ENCODE data around the gene INPPL1. TPM values are rescaled to one million over a fixed set of nuclear protein-coding genes. Genes with fewer than 3 reads are reported as not detected.
"Not testable (repeated sequence)": the region's sequence is repeated elsewhere in the genome, so short reads cannot be mapped to it uniquely, and the experiment has no call there.

INPPL1 gene
- total and polyA plus RNA-seq, 12 donors: 50.1 to 146 (median 107) TPM

DNA sequence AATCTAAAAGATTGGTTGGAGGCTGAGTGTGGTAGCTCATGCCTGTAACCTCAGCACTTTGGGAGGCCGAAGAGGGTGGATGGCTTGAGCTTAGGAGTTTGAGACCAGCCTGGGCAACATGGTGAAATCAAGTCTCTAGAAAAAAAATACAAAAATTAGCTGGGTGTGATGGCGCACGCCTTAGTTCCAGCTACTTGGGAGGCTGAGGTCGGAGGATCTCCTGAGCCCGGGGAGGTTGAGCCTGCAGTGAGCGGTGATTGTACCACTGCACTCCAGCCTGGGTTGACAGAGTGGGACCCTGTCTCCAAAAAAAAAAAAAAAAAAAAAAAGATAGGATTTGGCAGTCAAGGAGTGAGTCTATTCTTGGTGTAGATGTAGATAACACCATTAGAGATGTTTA lies 22.0 kb upstream of the INPPL1 start:
- intact Hi-C loops (cut with DNase I): no loop called here

GRCh38 chr11:72203163-72203562 lies 21.4 kb upstream of the INPPL1 start:
- TF ChIP-seq, protein P1, sequence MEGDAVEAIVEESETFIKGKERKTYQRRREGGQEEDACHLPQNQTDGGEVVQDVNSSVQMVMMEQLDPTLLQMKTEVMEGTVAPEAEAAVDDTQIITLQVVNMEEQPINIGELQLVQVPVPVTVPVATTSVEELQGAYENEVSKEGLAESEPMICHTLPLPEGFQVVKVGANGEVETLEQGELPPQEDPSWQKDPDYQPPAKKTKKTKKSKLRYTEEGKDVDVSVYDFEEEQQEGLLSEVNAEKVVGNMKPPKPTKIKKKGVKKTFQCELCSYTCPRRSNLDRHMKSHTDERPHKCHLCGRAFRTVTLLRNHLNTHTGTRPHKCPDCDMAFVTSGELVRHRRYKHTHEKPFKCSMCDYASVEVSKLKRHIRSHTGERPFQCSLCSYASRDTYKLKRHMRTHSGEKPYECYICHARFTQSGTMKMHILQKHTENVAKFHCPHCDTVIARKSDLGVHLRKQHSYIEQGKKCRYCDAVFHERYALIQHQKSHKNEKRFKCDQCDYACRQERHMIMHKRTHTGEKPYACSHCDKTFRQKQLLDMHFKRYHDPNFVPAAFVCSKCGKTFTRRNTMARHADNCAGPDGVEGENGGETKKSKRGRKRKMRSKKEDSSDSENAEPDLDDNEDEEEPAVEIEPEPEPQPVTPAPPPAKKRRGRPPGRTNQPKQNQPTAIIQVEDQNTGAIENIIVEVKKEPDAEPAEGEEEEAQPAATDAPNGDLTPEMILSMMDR (IDR thresholded peaks at IDR 0.05): no peak
- ATAC-seq: no peak
- Histone ChIP-seq H3K9me3 (no peaks in the 10 kb centered on the region), H3K27me3 (no peaks in the 10 kb centered on the region), H3K27ac (no peak overlapping the region), H3K36me3 (no peaks in the 10 kb centered on the region), H3K4me1 (peaks cover 0 to 13% (median 0%) of the 10 kb centered on the region in 9 donors), H3K4me3 (no peak overlapping the region)
- WGBS, 2 donors: 62 to 65% methylated on average over 2 of the region's 2 CpGs
- DNase-seq: no peak
- intact Hi-C loops (cut with DNase I): no loop called here

More for the DNA sequence above, 22.0 kb upstream of the INPPL1 start:
- no peak overlapping the region for H3K4me3 ChIP-seq
- 96 to 98% methylated on average over 6 of the region's 6 CpGs for WGBS, 2 donors
- TF ChIP-seq, protein P1 (IDR thresholded peaks at IDR 0.05): no peak
- no peaks in the 10 kb centered on the region for H3K27me3 ChIP-seq
- no peaks in the 10 kb centered on the region for H3K9me3 ChIP-seq
- no peaks in the 10 kb centered on the region for H3K36me3 ChIP-seq
- ATAC-seq (no peak), DNase-seq (no peak)
- no peak overlapping the region for H3K27ac ChIP-seq
- peaks cover 0 to 13% (median 0%) of the 10 kb centered on the region in 9 donors for H3K4me1 ChIP-seq

GRCh38 chr11:72204886-72205285 lies 19.7 kb upstream of the INPPL1 start:
- intact Hi-C loops (cut with DNase I): no loop called here
- TF ChIP-seq, protein P1 (IDR thresholded peaks at IDR 0.05): no peak
- Histone ChIP-seq H3K4me3 (no peak overlapping the region), H3K27me3 (no peaks in the 10 kb centered on the region), H3K9me3 (peaks cover 0 to 14% (median 8%) of the 10 kb centered on the region in 11 donors), H3K36me3 (no peaks in the 10 kb centered on the region), H3K4me1 (peaks cover 0 to 17% (median 0%) of the 10 kb centered on the region in 9 donors), H3K27ac (peak overlapping the region in 1 of 10 donors; percentile 49)
- ATAC-seq: no peak
- no peak for DNase-seq

- ATAC-seq: not testable (repeated sequence)
- 92 to 93% methylated on average over 2 of the region's 2 CpGs for WGBS, 2 donors
Observed at GRCh38 chr11:72206794-72207193, 17.8 kb upstream of the INPPL1 start.

GRCh38 chr11:72208281-72208680 lies 16.3 kb upstream of the INPPL1 start:
- intact Hi-C loops (cut with DNase I): no loop called here
- DNase-seq (no peak), ATAC-seq (peak in 1 of 8 donors; percentile 72)
- Histone ChIP-seq H3K9me3 (peaks cover 0 to 22% (median 12%) of the 10 kb centered on the region in 11 donors), H3K27me3 (peaks cover 0 to 6% (median 0%) of the 10 kb centered on the region in 7 donors), H3K4me1 (peaks cover 0 to 17% (median 0%) of the 10 kb centered on the region in 9 donors), H3K27ac (peak overlapping the region in 1 of 10 donors; percentile 8), H3K4me3 (no peak overlapping the region), H3K36me3 (no peaks in the 10 kb centered on the region)
- TF ChIP-seq, protein P1 (IDR thresholded peaks at IDR 0.05): no peak
- WGBS, 2 donors: 82% methylated on average over 3 of the region's 3 CpGs

More at GRCh38 chr11:72206794-72207193, 17.8 kb upstream of the INPPL1 start:
- H3K27ac ChIP-seq; DNase-seq; H3K4me3 ChIP-seq; H3K36me3 ChIP-seq; H3K27me3 ChIP-seq; intact Hi-C loops (cut with DNase I): not testable (repeated sequence)
- H3K9me3 ChIP-seq: peaks cover 0 to 22% (median 12%) of the 10 kb centered on the region in 11 donors
- H3K4me1 ChIP-seq: peaks cover 0 to 17% (median 0%) of the 10 kb centered on the region in 9 donors
